SU-DHL-6 (cell line): ENCODE results near the gene ONECUT1.

Experiments
- H2AFZ ChIP-seq: fragments of 200-600 bp; sonication (generic); 2 replicates; pipeline ENCODE4 v1.6.1; 2014; ENCODE audit warnings: low read depth, mild to moderate bottlenecking, moderate library complexity, mixed read lengths, antibody characterized with exemption, low read length; ENCODE audit not compliant: severe bottlenecking
- H3F3A ChIP-seq: fragments of 200-600 bp; shearing (Covaris generic); 2 replicates; pipeline ENCODE4 v1.6.0; 2016; ENCODE audit warnings: antibody characterized with exemption, mild to moderate bottlenecking; ENCODE audit not compliant: insufficient read depth
- H3K27ac ChIP-seq: fragments of 200-600 bp; sonication (generic); 2 replicates; pipeline ENCODE4 v1.5.1; 2016; ENCODE audit warnings: low read depth, mild to moderate bottlenecking, low read length, moderate library complexity, mixed read lengths
- H3K27me3 ChIP-seq: fragments of 200-600 bp; sonication (generic), shearing (Covaris generic); 2 replicates; pipeline ENCODE4 v1.6.0; 2014; ENCODE audit warnings: mild to moderate bottlenecking, low read length
- H3K36me3 ChIP-seq: fragments of 200-600 bp; sonication (generic); 2 replicates; pipeline ENCODE4 v1.6.1; 2014; ENCODE audit warnings: mild to moderate bottlenecking, low read length, mixed read lengths
- H3K4me2 ChIP-seq: fragments of 300-600, 200-600 bp; shearing (Covaris generic), sonication (generic); 2 replicates; pipeline ENCODE4 v1.6.0; 2014; ENCODE audit warnings: low read length, low read depth, mild to moderate bottlenecking; ENCODE audit not compliant: poor library complexity, severe bottlenecking
- H3K4me3 ChIP-seq: fragments of 200-600 bp; sonication (generic); 2 replicates; pipeline ENCODE4 v1.5.1; 2014; ENCODE audit warnings: antibody characterized with exemption, low read length, mild to moderate bottlenecking, mixed read lengths; ENCODE audit not compliant: insufficient read depth, poor library complexity, severe bottlenecking
- H3K79me2 ChIP-seq: fragments of 200-600 bp; sonication (generic); 2 replicates; pipeline ENCODE4 v1.6.1; 2014; ENCODE audit warnings: mild to moderate bottlenecking, low read length, moderate library complexity; ENCODE audit not compliant: insufficient read depth
- H3K9ac ChIP-seq: fragments of 200-600 bp; sonication (generic); 2 replicates; pipeline ENCODE4 v1.7.0; 2014; ENCODE audit warnings: mild to moderate bottlenecking, low read length
- H3K9me2 ChIP-seq: fragments of 200-600 bp; sonication (generic); replicated peaks from 2 replicates; pipeline ENCODE4 v1.6.1; 2014; ENCODE audit warnings: low read length; ENCODE audit not compliant: insufficient read depth
- H3K9me3 ChIP-seq: fragments of 200-600 bp; sonication (generic); 2 replicates; pipeline ENCODE4 v1.6.1; 2014; ENCODE audit warnings: low read length, mixed read lengths; ENCODE audit not compliant: insufficient read depth
- H4K20me1 ChIP-seq: fragments of 200-600 bp; sonication (generic); 2 replicates; pipeline ENCODE4 v1.6.1; 2014; ENCODE audit warnings: low read depth, mild to moderate bottlenecking, antibody characterized with exemption, low read length, moderate library complexity, mixed read lengths
- EZH2phosphoT487 ChIP-seq: fragments of 200-600 bp; sonication (generic), shearing (Covaris generic); conservative IDR thresholded peaks from 2 replicates; pipeline ENCODE4 v1.6.1; 2018; ENCODE audit warnings: mild to moderate bottlenecking, antibody characterized with exemption, low read length, moderate library complexity, mixed read lengths
- TF ChIP-seq, protein P1 (sequence below): fragments of 200-600 bp; sonication (generic); IDR thresholded peaks from one replicate; pipeline ENCODE4 v1.5.1; 2017; ENCODE audit warnings: antibody characterized with exemption, mild to moderate bottlenecking, low read length, moderate library complexity; ENCODE audit not compliant: insufficient read depth, poor library complexity, severe bottlenecking

The ONECUT1 gene

DNA sequence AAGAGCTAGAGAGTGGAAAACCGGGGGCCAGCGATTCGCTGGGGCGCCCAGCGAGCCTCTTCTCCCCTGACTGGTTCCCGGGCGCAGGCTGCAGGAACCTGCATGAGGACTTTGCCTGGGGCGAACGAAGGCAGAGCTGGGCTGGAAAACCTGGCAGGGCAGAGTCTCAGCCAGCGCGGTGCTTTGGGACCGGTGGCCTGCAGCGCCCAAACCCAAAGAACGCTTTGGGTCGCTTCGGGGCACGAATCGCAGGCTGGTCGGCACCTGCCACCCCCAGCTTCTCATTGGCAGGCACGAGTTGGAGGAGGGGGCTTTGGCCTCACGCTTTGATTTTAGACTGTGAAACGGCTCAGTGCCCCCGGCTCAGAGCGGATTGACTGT is 3.0 kb downstream of the ONECUT1 start:
- no peaks in the 10 kb centered on the region for H3K9me3 ChIP-seq
- H3K27ac ChIP-seq = no peak overlapping the region
- H3K9me2 ChIP-seq = no peaks in the 10 kb centered on the region
- no peaks in the 10 kb centered on the region for H3K79me2 ChIP-seq
- H3K9ac ChIP-seq = no peak overlapping the region
- no peak overlapping the region for H3K4me3 ChIP-seq
- H4K20me1 ChIP-seq = no peaks in the 10 kb centered on the region
- no peak overlapping the region for H3K4me2 ChIP-seq
- H3K27me3 ChIP-seq = no peaks in the 10 kb centered on the region
- H2AFZ ChIP-seq = no peak overlapping the region
- H3K36me3 ChIP-seq = no peaks in the 10 kb centered on the region
- TF ChIP-seq EZH2phosphoT487 = no peak
- TF ChIP-seq, protein P1, sequence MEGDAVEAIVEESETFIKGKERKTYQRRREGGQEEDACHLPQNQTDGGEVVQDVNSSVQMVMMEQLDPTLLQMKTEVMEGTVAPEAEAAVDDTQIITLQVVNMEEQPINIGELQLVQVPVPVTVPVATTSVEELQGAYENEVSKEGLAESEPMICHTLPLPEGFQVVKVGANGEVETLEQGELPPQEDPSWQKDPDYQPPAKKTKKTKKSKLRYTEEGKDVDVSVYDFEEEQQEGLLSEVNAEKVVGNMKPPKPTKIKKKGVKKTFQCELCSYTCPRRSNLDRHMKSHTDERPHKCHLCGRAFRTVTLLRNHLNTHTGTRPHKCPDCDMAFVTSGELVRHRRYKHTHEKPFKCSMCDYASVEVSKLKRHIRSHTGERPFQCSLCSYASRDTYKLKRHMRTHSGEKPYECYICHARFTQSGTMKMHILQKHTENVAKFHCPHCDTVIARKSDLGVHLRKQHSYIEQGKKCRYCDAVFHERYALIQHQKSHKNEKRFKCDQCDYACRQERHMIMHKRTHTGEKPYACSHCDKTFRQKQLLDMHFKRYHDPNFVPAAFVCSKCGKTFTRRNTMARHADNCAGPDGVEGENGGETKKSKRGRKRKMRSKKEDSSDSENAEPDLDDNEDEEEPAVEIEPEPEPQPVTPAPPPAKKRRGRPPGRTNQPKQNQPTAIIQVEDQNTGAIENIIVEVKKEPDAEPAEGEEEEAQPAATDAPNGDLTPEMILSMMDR = no peak
- H3F3A ChIP-seq = no peaks in the 10 kb centered on the region

DNA sequence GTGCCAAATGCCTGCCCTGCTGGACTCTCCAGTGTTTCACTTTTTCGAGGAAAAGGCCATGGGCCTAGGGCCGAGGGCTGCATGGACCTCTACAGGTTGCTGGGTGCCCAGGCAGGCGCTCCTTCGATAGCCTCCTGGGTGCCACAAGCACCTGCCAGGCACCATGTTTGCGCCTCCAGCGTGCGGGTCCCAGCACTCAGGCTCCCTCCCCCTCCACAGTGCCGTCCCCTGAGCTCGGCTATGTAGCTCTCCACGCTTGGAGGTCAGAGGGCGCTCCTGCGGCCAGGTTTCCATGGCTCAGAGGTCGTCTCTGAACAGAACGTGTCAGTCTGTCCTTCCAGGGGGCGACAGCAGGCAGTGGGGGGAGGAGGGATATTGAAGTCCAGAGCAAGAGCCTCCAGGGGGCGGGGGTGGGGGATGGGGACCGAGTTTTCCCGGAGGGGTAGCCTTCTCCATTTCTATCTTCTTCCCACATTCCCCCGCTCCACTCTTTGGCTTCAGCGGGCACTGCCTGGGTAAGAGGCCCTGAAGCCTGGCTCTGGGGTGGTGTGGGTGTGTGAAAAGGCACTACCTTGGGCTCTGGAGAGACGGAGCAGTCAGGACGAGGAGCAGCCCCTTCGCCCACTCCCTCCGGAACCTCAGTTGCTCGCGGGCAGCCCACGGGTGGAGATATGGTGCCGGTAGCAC is 3.6 kb downstream of the ONECUT1 start:
- no peak overlapping the region for H3K27ac ChIP-seq
- H3K36me3 ChIP-seq = no peaks in the 10 kb centered on the region
- H3K4me3 ChIP-seq = no peak overlapping the region
- H4K20me1 ChIP-seq = no peaks in the 10 kb centered on the region
- no peaks in the 10 kb centered on the region for H3K9me3 ChIP-seq
- H3K79me2 ChIP-seq = no peaks in the 10 kb centered on the region
- no peak overlapping the region for H3K9ac ChIP-seq
- H2AFZ ChIP-seq = no peak overlapping the region
- H3K9me2 ChIP-seq = no peaks in the 10 kb centered on the region
- no peak for TF ChIP-seq EZH2phosphoT487
- TF ChIP-seq, protein P1 = no peak
- no peaks in the 10 kb centered on the region for H3F3A ChIP-seq
- H3K4me2 ChIP-seq = no peak overlapping the region
- H3K27me3 ChIP-seq = no peaks in the 10 kb centered on the region

DNA sequence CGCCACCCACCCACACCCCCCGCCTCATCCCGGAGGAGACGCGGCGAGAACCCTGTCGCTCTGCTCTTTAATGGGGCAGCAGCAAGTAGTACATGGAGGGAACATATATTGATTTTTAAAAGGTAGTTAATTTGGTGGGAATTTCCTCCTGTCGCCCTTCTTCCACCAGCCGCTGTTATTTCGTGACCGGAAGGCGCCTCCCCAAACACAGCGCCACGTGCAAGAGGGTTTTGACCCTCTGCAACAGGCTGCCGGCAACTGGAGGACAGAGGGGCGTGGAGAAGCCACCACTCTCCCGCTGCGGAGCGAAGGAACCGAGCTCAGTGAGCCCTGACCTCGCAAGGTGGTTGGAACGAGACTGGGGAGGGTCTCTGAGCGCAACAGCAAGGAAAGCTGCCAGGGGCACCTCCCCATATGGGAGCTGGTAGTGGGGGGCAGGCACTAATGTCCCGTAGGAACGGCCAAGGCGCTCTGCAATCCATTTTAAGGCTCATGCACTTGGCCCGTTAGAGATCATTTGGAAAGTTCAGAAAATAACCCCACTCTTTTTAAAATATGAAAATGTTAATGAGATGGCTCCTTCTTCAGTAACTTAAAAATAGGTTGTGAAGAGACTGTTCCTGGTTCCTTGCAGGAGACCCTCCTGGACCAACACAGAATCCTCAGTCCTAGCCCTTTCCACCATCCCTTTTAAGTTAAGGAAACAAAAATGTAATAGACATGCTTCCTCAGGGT is 4.3 kb downstream of the ONECUT1 start:
- H3K9me3 ChIP-seq = no peaks in the 10 kb centered on the region
- H3K36me3 ChIP-seq = no peaks in the 10 kb centered on the region
- H3F3A ChIP-seq = no peaks in the 10 kb centered on the region
- no peak for TF ChIP-seq EZH2phosphoT487
- TF ChIP-seq, protein P1 = no peak
- no peaks in the 10 kb centered on the region for H3K9me2 ChIP-seq
- H3K4me3 ChIP-seq = no peak overlapping the region
- no peaks in the 10 kb centered on the region for H4K20me1 ChIP-seq
- H3K79me2 ChIP-seq = no peaks in the 10 kb centered on the region
- no peak overlapping the region for H3K27ac ChIP-seq
- no peak overlapping the region for H2AFZ ChIP-seq
- no peaks in the 10 kb centered on the region for H3K27me3 ChIP-seq
- H3K9ac ChIP-seq = no peak overlapping the region
- no peak overlapping the region for H3K4me2 ChIP-seq
